Measurements from ENCODE around the gene AMPD2.
"Not testable (repeated sequence)": the region's sequence is repeated elsewhere in the genome, so short reads cannot be mapped to it uniquely, and the experiment has no call there.

- TF ChIP-seq SREBF1 (IDR thresholded peaks at IDR 0.05; ENCODE audit: borderline replicate concordance, low read depth, low read length); ATF7 (IDR thresholded peaks at IDR 0.05); ZZZ3 (IDR thresholded peaks at IDR 0.05); DNMT1 (IDR thresholded peaks at IDR 0.05); CTCF (IDR thresholded peaks at IDR 0.05 in 2 of 3, conservative IDR thresholded peaks at IDR 0.05 in 1 of 3; ENCODE audit: insufficient read depth in 2 of 3, low read depth in 1 of 3, low read length in 3 of 3); MTF1 (CRISPR knock-in tag; IDR thresholded peaks at IDR 0.05; ENCODE audit: borderline replicate concordance); HCFC1 (IDR thresholded peaks at IDR 0.05; ENCODE audit: low read depth, low read length); JUND (IDR thresholded peaks at IDR 0.05; ENCODE audit: borderline replicate concordance, low read depth, low read length); JUND (tag; IDR thresholded peaks at IDR 0.05; ENCODE audit: borderline replicate concordance, low read depth, low read length); TBL1XR1 (IDR thresholded peaks at IDR 0.05; ENCODE audit: low read length in 2 of 2); SOX6 (IDR thresholded peaks at IDR 0.05): not testable (repeated sequence)
- TF ChIP-seq, protein P1, sequence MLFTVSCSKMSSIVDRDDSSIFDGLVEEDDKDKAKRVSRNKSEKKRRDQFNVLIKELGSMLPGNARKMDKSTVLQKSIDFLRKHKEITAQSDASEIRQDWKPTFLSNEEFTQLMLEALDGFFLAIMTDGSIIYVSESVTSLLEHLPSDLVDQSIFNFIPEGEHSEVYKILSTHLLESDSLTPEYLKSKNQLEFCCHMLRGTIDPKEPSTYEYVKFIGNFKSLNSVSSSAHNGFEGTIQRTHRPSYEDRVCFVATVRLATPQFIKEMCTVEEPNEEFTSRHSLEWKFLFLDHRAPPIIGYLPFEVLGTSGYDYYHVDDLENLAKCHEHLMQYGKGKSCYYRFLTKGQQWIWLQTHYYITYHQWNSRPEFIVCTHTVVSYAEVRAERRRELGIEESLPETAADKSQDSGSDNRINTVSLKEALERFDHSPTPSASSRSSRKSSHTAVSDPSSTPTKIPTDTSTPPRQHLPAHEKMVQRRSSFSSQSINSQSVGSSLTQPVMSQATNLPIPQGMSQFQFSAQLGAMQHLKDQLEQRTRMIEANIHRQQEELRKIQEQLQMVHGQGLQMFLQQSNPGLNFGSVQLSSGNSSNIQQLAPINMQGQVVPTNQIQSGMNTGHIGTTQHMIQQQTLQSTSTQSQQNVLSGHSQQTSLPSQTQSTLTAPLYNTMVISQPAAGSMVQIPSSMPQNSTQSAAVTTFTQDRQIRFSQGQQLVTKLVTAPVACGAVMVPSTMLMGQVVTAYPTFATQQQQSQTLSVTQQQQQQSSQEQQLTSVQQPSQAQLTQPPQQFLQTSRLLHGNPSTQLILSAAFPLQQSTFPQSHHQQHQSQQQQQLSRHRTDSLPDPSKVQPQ (CRISPR knock-in tag; IDR thresholded peaks at IDR 0.05; ENCODE audit: borderline replicate concordance) = not testable (repeated sequence)
Measured at GRCh38 chr1:109669949-109670302, 50.3 kb downstream of the AMPD2 start.
